HepG2 (cell line): ENCODE measurements around the gene SHC3. TPM values are rescaled to one million over a fixed set of nuclear protein-coding genes. Genes with fewer than 3 reads are reported as not detected.

Experiments
- ATAC-seq: fragments of 200-7000 bp; cut with Tn5 transposase; 3 replicates; pipeline ENCODE4 v1.9.1; 2020; ENCODE audit warnings: mild to moderate bottlenecking, moderate library complexity
- BruUV-seq: library from RNA; stranded (reverse); fragments of 400-500 nt; replicated peaks from 2 replicates; lab custom pipeline; 2021; lab: Mats Ljungman, UMichigan
- CTCF ChIA-PET: fragments of 300-600 bp; formaldehyde crosslinking; extraction: SDS; loops from one replicate; lab custom pipeline; 2021; ENCODE audit warnings: low total read pairs, inconsistent platforms, low intra/inter-chr PET ratio; lab: Yijun Ruan, JAX
- POLR2A ChIA-PET: fragments of 350-600 bp; sonication (Branson Sonifier 250); formaldehyde crosslinking; loops from one replicate; lab custom pipeline; 2020; ENCODE audit warnings: antibody characterized with exemption, inconsistent platforms; lab: Yijun Ruan, JAX
- DNase-seq: peaks from one replicate; pipeline ENCODE4 v3.0.0-alpha.2; 2015; ENCODE audit warnings: low spot score
- FAIRE-seq: peaks from 3 replicates; lab custom pipeline; 2011; peaks lifted over from hg19 to GRCh38; lab: Jason Lieb, UNC
- H2AFZ ChIP-seq: one replicate; pipeline ENCODE4 v1.6.1; 2011; ENCODE audit warnings: low read length, inconsistent platforms
- H3K27ac ChIP-seq: fragments of 300-600 bp; 3 replicates; pipeline ENCODE4 v1.8.0; 2011; ENCODE audit warnings: mixed run types, mild to moderate bottlenecking, mixed read lengths, low read length, inconsistent platforms; ENCODE audit not compliant: insufficient read depth; ENCODE audit errors: extremely low read length
- H3K27me3 ChIP-seq, 2 experiments: fragments of 200-600 bp in 1 of 2; 2 replicates in 1 of 2; 3 replicates in 1 of 2; pipeline versions ENCODE4 v1.6.0 to v1.8.0; 2011; ENCODE audit warnings: low read length in 2 of 2, mild to moderate bottlenecking in 2 of 2, moderate library complexity in 2 of 2, inconsistent platforms in 1 of 2; ENCODE audit not compliant: insufficient read depth in 2 of 2, control insufficient read depth in 1 of 2
- H3K36me3 ChIP-seq, 2 experiments: fragments of 200-600 bp in 1 of 2; replicated peaks in 1 of 2; 2 replicates in 1 of 2; 3 replicates in 1 of 2; pipeline versions ENCODE4 v1.5.1 to v1.8.0; 2011; ENCODE audit warnings: low read length in 2 of 2, inconsistent platforms in 1 of 2; ENCODE audit not compliant: insufficient read depth in 2 of 2, control insufficient read depth in 1 of 2
- H3K4me1 ChIP-seq: 2 replicates; pipeline ENCODE4 v1.5.1; 2012; ENCODE audit warnings: low read length, inconsistent platforms; ENCODE audit not compliant: insufficient read depth
- H3K4me2 ChIP-seq: 2 replicates; pipeline ENCODE4 v1.6.0; 2011; ENCODE audit warnings: low read depth, low read length, inconsistent platforms
- H3K4me3 ChIP-seq, 3 experiments: fragments of 200-600 bp in 1 of 3; sonication (generic), shearing (Covaris generic) in 1 of 3; replicated peaks in 1 of 3; 2 replicates each; pipeline ENCODE4 v1.5.1; 2011 to 2016; ENCODE audit warnings: low read length in 3 of 3, inconsistent platforms in 2 of 3, low read depth in 2 of 3, mild to moderate bottlenecking in 2 of 3, control low read depth in 1 of 3, mixed read lengths in 1 of 3; ENCODE audit not compliant: insufficient read depth in 1 of 3
- H3K79me2 ChIP-seq: one replicate; pipeline ENCODE4 v1.6.1; 2011; ENCODE audit warnings: low read length, inconsistent platforms; ENCODE audit not compliant: insufficient read depth
- H3K9ac ChIP-seq: 2 replicates; pipeline ENCODE4 v1.6.0; 2011; ENCODE audit warnings: mild to moderate bottlenecking, low read depth, low read length, inconsistent platforms; ENCODE audit not compliant: insufficient read depth
- H3K9me3 ChIP-seq: 2 replicates; pipeline ENCODE4 v1.5.1; 2012; ENCODE audit warnings: mild to moderate bottlenecking, low read length
- H4K20me1 ChIP-seq: 2 replicates; pipeline ENCODE4 v1.6.0; 2011; ENCODE audit warnings: inconsistent platforms, mild to moderate bottlenecking, low read length, moderate library complexity; ENCODE audit not compliant: insufficient read depth
- AGO1 ChIP-seq: fragments of 200-400 bp; formaldehyde crosslinking; IDR thresholded peaks from 2 replicates; pipeline ENCODE4 v1.6.1; 2017; ENCODE audit warnings: mild to moderate bottlenecking, low read depth, low read length, moderate library complexity; ENCODE audit not compliant: poor library complexity, severe bottlenecking
- FLYWCH1 ChIP-seq: sonication (generic); formaldehyde crosslinking; IDR thresholded peaks from 2 replicates; pipeline ENCODE4 v1.8.1; 2023; ENCODE audit warnings: mild to moderate bottlenecking, missing genetic modification reagents
- HOXA3 ChIP-seq: sonication (generic); formaldehyde crosslinking; IDR thresholded peaks from 2 replicates; pipeline ENCODE4 v1.5.0; 2020; ENCODE audit warnings: missing genetic modification reagents
- MAZ ChIP-seq, 2 experiments: sonication (generic) in 1 of 2; formaldehyde crosslinking in 1 of 2; IDR thresholded peaks; 2 replicates each; pipeline versions ENCODE4 v1.5.0 to v1.6.1; 2012 to 2020; ENCODE audit warnings: low read depth in 2 of 2, mild to moderate bottlenecking in 2 of 2, borderline replicate concordance in 1 of 2, improper control_type of control experiment in 1 of 2, low read length in 1 of 2, missing genetic modification reagents in 1 of 2, moderate library complexity in 1 of 2
- PHB2 ChIP-seq: fragments of 450-650 bp; IDR thresholded peaks from 2 replicates; pipeline ENCODE4 v1.6.1; 2018; ENCODE audit not compliant: partially characterized antibody
- RARA ChIP-seq: IDR thresholded peaks from 2 replicates; pipeline ENCODE4 v1.6.1; 2016; ENCODE audit warnings: missing genetic modification reagents, missing compliant biosample characterization
- RXRB ChIP-seq: IDR thresholded peaks from 2 replicates; pipeline ENCODE4 v1.6.1; 2016; ENCODE audit warnings: borderline replicate concordance, missing genetic modification reagents, missing compliant biosample characterization
- SMAD9 ChIP-seq: sonication (generic); formaldehyde crosslinking; IDR thresholded peaks from 2 replicates; pipeline ENCODE4 v1.5.1; 2020; ENCODE audit warnings: mild to moderate bottlenecking, missing genetic modification reagents
- THRA ChIP-seq: sonication (generic); formaldehyde crosslinking; IDR thresholded peaks from 2 replicates; pipeline ENCODE4 v1.4.0; 2020; ENCODE audit warnings: missing genetic modification reagents, borderline replicate concordance
- ZFP90 ChIP-seq: sonication (generic); formaldehyde crosslinking; IDR thresholded peaks from 2 replicates; pipeline ENCODE4 v1.8.0; 2022; ENCODE audit warnings: missing genetic modification reagents, mild to moderate bottlenecking, inconsistent platforms, borderline replicate concordance
- WGBS: methylation state at CpG from one replicate; pipeline ENCODE4 v1.1.6; 2017; ENCODE audit warnings: low lambda C conversion rate; 5-methylcytosine and 5-hydroxymethylcytosine counted together
- in situ Hi-C: cut with HindIII; loops from 2 replicates; pipeline ENCODE4 v1.10.0; 2017; ENCODE audit warnings: low pct_unique_long_range_greater_than_20kb; ENCODE audit not compliant: extremely low pct_ligation_motif_present
- intact Hi-C: fragments of 100-400 bp; cut with micrococcal nuclease; formaldehyde crosslinking; loops from one replicate; pipeline ENCODE4 v1.10.0; 2022; ENCODE audit not compliant: unreplicated experiment
- polyA plus RNA-seq, 8 experiments: library from polyadenylated mRNA; depleted of rRNA in 3 of 8; stranded (reverse) in 7 of 8; unstranded in 1 of 8; fragments of >200 nt; fragmentation: Illumina TruSeq in 4 of 8; extraction: Trizol in 4 of 8; gene quantifications; 2 replicates each; pipeline versions ENCODE4 v1.2.1 to v1.2.3, GENCODE V29; 2011 to 2016; ENCODE audit warnings: low read depth in 4 of 8, missing spikeins in 1 of 8, mixed read lengths in 1 of 8; ENCODE audit not compliant: insufficient read depth in 1 of 8
- total RNA-seq, 5 experiments: library from RNA; depleted of rRNA; stranded (reverse); fragments of >200 nt; fragmentation: Illumina TruSeq; extraction: Trizol; gene quantifications; 2 replicates each; pipeline ENCODE4 v1.2.3, GENCODE V29; 2016; ENCODE audit warnings: low read depth in 1 of 5

The SHC3 gene
- total and polyA plus RNA-seq, 2 of the 13 experiments (the other 11 are each of a cell fraction or from before 2014, with no cell fraction given), result 0.09 to 0.89 TPM

DNA sequence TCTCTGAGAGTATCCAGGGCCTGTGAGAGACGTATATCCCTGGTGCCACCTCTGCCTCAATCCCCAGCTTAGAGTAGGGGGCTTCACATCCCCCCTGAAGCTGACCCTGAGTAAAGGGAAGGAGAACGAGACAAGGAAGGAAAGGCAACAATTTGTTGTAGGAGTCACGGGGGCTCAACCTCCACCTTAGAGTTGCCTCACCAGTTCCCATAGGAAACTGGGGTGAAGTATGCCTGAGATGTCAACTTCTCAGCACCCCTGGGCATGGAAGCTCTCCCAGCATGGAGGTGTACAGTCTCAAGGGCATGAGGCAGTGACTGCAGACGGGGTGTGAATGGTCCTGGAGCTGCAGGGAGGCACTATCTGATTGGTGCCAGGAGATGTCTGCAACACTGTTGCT, 133.7 kb downstream of the SHC3 start:
- H3K9ac ChIP-seq, result no peak overlapping the region
- no peak overlapping the region for H3K27ac ChIP-seq
- intact Hi-C loops (no loop called here), in situ Hi-C loops (no loop called here)
- CTCF ChIA-PET, result no interaction called here
- no peak for DNase-seq
- 21% methylated on average over 3 of the region's 4 CpGs for WGBS
- H3K36me3 ChIP-seq, result no peaks in the 10 kb centered on the region
- no peaks in the 10 kb centered on the region for H3K27me3 ChIP-seq
- no peaks in the 10 kb centered on the region for H4K20me1 ChIP-seq
- no peaks in the 10 kb centered on the region for H3K9me3 ChIP-seq
- TF ChIP-seq AGO1 (no peak), RARA (CRISPR knock-in tag) (no peak), SMAD9 (CRISPR knock-in tag) (no peak), PHB2 (no peak), ZFP90 (CRISPR knock-in tag) (no peak), HOXA3 (CRISPR knock-in tag) (no peak), MAZ (IDR thresholded peaks at IDR 0.05; ENCODE audit: borderline replicate concordance, low read depth, low read length) (no peak), MAZ (CRISPR knock-in tag; IDR thresholded peaks at IDR 0.05; ENCODE audit: low read depth) (no peak), FLYWCH1 (CRISPR knock-in tag) (no peak), THRA (no peak), RXRB (CRISPR knock-in tag) (no peak)
- TF ChIP-seq, all 625 proteins: peak for 0
- H3K79me2 ChIP-seq, result no peaks in the 10 kb centered on the region
- H2AFZ ChIP-seq, result no peak overlapping the region
- FAIRE-seq (no peak), ATAC-seq (no peak)
- no TSS peak for BruUV-seq
- POLR2A ChIA-PET, result no interaction called here
- no peak overlapping the region for H3K4me3 ChIP-seq
- no peak overlapping the region for H3K4me2 ChIP-seq
- no peaks in the 10 kb centered on the region for H3K4me1 ChIP-seq
